Measurements from ENCODE around the gene GAS2L3. TPM values are rescaled to one million over a fixed set of nuclear protein-coding genes. Genes with fewer than 3 reads are reported as not detected.

The GAS2L3 gene
- total RNA-seq, 1 experiment from 2014 or later, result 38.7 TPM

GRCh38 chr12:100651694-100652093 lies 78.2 kb downstream of the GAS2L3 start:
- ChIA-PET CTCF (no interaction called here), RAD21 (ENCODE audit: low non-redundant PET in 1 of 2, low total read pairs in 2 of 2, uncharacterized antibody in 2 of 2, unreplicated experiment in 2 of 2) (no interaction called here), POLR2A (no interaction called here)
- Histone ChIP-seq H3K4me3 (replicated peaks in 1 of 2; ENCODE audit: low read depth in 1 of 2, low read length in 2 of 2) (no peak overlapping the region), H3K9me2 (ENCODE audit: insufficient read depth) (no peaks in the 10 kb centered on the region), H3K9me3 (ENCODE audit: control insufficient read depth in 1 of 2, insufficient read depth in 1 of 2, low read depth in 1 of 2, low read length in 2 of 2) (no peaks in the 10 kb centered on the region), H3K36me3 (ENCODE audit: control insufficient read depth in 1 of 2, insufficient read depth in 2 of 2, low read length in 2 of 2) (no peaks in the 10 kb centered on the region), H3K27ac (ENCODE audit: low read depth, low read length) (no peak overlapping the region), H3K4me1 (ENCODE audit: control insufficient read depth in 1 of 2, insufficient read depth in 2 of 2, low read length in 2 of 2) (no peaks in the 10 kb centered on the region), H3K4me2 (ENCODE audit: low read length) (no peak overlapping the region), H3K9ac (ENCODE audit: low read length) (no peak overlapping the region), H4K20me1 (ENCODE audit: insufficient read depth) (no peaks in the 10 kb centered on the region), H3K27me3 (ENCODE audit: insufficient read depth, low read length) (no peaks in the 10 kb centered on the region), H3K79me2 (ENCODE audit: insufficient read depth, low read length) (no peaks in the 10 kb centered on the region), H2AFZ (ENCODE audit: low read depth, low read length, poor library complexity, severe bottlenecking) (no peak overlapping the region)
- intact Hi-C loops (cut with micrococcal nuclease), result no loop called here
- BruUV-seq (replicated peaks), result no TSS peak
- ATAC-seq (no peak), DNase-seq (ENCODE audit: low read depth, low spot score) (no peak)
- TF ChIP-seq RAD21 (IDR thresholded peaks at IDR 0.05; ENCODE audit: low read depth) (no peak), EZH2phosphoT487 (IDR thresholded peaks at IDR 0.05; ENCODE audit: borderline replicate concordance) (no peak), YY1 (IDR thresholded peaks at IDR 0.05; ENCODE audit: extremely low read depth, insufficient replicate concordance, low read depth, low read length) (no peak), CTCF (IDR thresholded peaks at IDR 0.05 in 2 of 3, conservative IDR thresholded peaks at IDR 0.05 in 1 of 3; ENCODE audit: borderline replicate concordance in 1 of 3, insufficient read depth in 1 of 3, low read depth in 2 of 3, low read length in 2 of 3) (no peak), SP1 (IDR thresholded peaks at IDR 0.05; ENCODE audit: low read depth) (no peak), CBX3 (IDR thresholded peaks at IDR 0.05; ENCODE audit: low read depth) (no peak), EGR1 (IDR thresholded peaks at IDR 0.05; ENCODE audit: low read depth) (no peak), ZNF274 (IDR thresholded peaks at IDR 0.05; ENCODE audit: low read depth, low read length) (no peak), FOSL1 (IDR thresholded peaks at IDR 0.05; ENCODE audit: low read depth) (no peak), POLR2A (IDR thresholded peaks at IDR 0.05; ENCODE audit: borderline replicate concordance, extremely low read depth, insufficient read depth, insufficient read length) (no peak), EZH2 (IDR thresholded peaks at IDR 0.05) (no peak), REST (IDR thresholded peaks at IDR 0.05; ENCODE audit: low read depth) (no peak), POLR2AphosphoS5 (IDR thresholded peaks at IDR 0.05; ENCODE audit: low read depth, low read length) (no peak), TCF7L2 (IDR thresholded peaks at IDR 0.05; ENCODE audit: borderline replicate concordance, extremely low read depth, insufficient read depth, insufficient read length) (no peak), ZBTB33 (IDR thresholded peaks at IDR 0.05; ENCODE audit: extremely low read depth, insufficient replicate concordance, low read length) (no peak), ATF3 (IDR thresholded peaks at IDR 0.05) (no peak), JUND (IDR thresholded peaks at IDR 0.05) (no peak), SIN3A (IDR thresholded peaks at IDR 0.05; ENCODE audit: low read depth) (no peak), MAX (IDR thresholded peaks at IDR 0.05) (no peak), ELF1 (IDR thresholded peaks at IDR 0.05; ENCODE audit: borderline replicate concordance, low read depth) (no peak)
